Esophagus (tissue), 2 donors: ENCODE measurements around the gene NSD1. TPM values are rescaled to one million over a fixed set of nuclear protein-coding genes. Genes with fewer than 3 reads are reported as not detected.
"Not testable (repeated sequence)": the region's sequence is repeated elsewhere in the genome, so short reads cannot be mapped to it uniquely, and the experiment has no call there.

Experiments used
- H3K27ac ChIP-seq, 2 donors: one replicate each; pipeline ENCODE4 v1.5.1; 2013; ENCODE audit warnings: low read depth in 2 of 2, mild to moderate bottlenecking in 2 of 2, inconsistent platforms in 1 of 2, low read length in 1 of 2, moderate library complexity in 1 of 2
- H3K27me3 ChIP-seq, 2 donors: one replicate each; pipeline ENCODE4 v1.6.1; 2013; ENCODE audit warnings: low read length in 2 of 2, control low read depth in 1 of 2, mild to moderate bottlenecking in 1 of 2; ENCODE audit not compliant: insufficient read depth in 2 of 2, control insufficient read depth in 1 of 2
- H3K36me3 ChIP-seq, 2 donors: one replicate each; pipeline ENCODE4 v1.6.1; 2013; ENCODE audit warnings: low read length in 1 of 2; ENCODE audit not compliant: control insufficient read depth in 2 of 2, insufficient read depth in 2 of 2
- H3K4me1 ChIP-seq, 2 donors: one replicate each; pipeline ENCODE4 v1.6.1; 2013; ENCODE audit warnings: low read length in 1 of 2; ENCODE audit not compliant: control insufficient read depth in 2 of 2, insufficient read depth in 2 of 2
- H3K4me3 ChIP-seq, 2 donors: one replicate each; pipeline ENCODE4 v1.5.1; 2013; ENCODE audit warnings: low read length in 2 of 2, mild to moderate bottlenecking in 2 of 2, low read depth in 1 of 2, moderate library complexity in 1 of 2
- H3K9me3 ChIP-seq, 2 donors: one replicate each; pipeline ENCODE4 v1.6.1; 2013; ENCODE audit warnings: mild to moderate bottlenecking in 2 of 2, low read depth in 1 of 2, low read length in 1 of 2, moderate library complexity in 1 of 2; ENCODE audit not compliant: control insufficient read depth in 2 of 2, insufficient read depth in 1 of 2
- WGBS, 2 donors: extraction: QIAGEN DNeasy Blood & Tissue Kit; methylation state at CpG; one replicate each; pipeline ENCODE4 v1.1.7; 2013; 5-methylcytosine and 5-hydroxymethylcytosine counted together
- polyA plus RNA-seq, 2 donors: library from polyadenylated mRNA; stranded (reverse); fragments of 200-250 nt; gene quantifications; one replicate each; pipeline ENCODE4 v1.2.3, GENCODE V29; 2013
- donor health status: healthy with polysubstance abuse.
- donor health status: Bipolar disorder and iron deficiency.

NSD1 gene
- polyA plus RNA-seq, 2 donors = 7.4 to 8.7 TPM

- Histone ChIP-seq H3K27me3 (no peaks in the 10 kb centered on the region), H3K9me3 (no peaks in the 10 kb centered on the region), H3K27ac (no peak overlapping the region), H3K36me3 (peaks cover 0 to 3% of the 10 kb centered on the region in 2 donors), H3K4me1 (no peaks in the 10 kb centered on the region), H3K4me3 (no peak overlapping the region)
- WGBS, 2 donors = 92 to 93% methylated on average over 2 of the region's 2 CpGs
These were observed 29.9 kb downstream of the NSD1 start for GRCh38 chr5:177163500-177163899.

DNA sequence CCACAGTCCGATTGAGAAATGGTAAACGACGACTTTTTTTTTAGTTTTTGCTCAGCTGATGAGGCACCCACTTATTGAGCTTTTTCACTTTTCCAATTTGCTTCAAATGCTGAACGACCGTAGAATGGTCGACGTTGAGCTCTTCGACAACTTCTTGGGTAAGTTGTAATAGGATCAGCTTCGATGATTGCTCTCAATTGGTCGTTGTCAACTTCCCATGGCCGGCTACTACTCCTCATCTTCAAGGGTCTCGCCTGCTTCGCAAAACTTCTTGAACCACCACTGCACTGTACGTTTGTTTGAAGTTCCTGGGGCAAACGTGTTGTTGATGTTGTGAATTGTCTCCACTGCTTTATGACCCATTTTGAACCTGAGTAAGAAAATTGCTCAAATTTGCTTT, 35.7 kb downstream of the NSD1 start:
- Histone ChIP-seq H3K9me3 (no peaks in the 10 kb centered on the region), H3K36me3 (peaks cover 0 to 5% of the 10 kb centered on the region in 2 donors), H3K4me1 (no peaks in the 10 kb centered on the region), H3K4me3 (no peak overlapping the region), H3K27me3 (no peaks in the 10 kb centered on the region), H3K27ac (no peak overlapping the region)
- 94% methylated on average over 15 of the region's 15 CpGs for WGBS, 2 donors

- Histone ChIP-seq H3K9me3 (no peaks in the 10 kb centered on the region), H3K4me1 (no peaks in the 10 kb centered on the region), H3K4me3 (no peak overlapping the region), H3K27me3 (no peaks in the 10 kb centered on the region), H3K36me3 (peaks cover 0 to 3% of the 10 kb centered on the region in 2 donors), H3K27ac (no peak overlapping the region)
- 76 to 81% methylated on average over 2 of the region's 2 CpGs for WGBS, 2 donors
These were observed 38.4 kb downstream of the NSD1 start for GRCh38 chr5:177171961-177172360.

GRCh38 chr5:177175336-177175735, 41.8 kb downstream of the NSD1 start:
- H3K4me3 ChIP-seq = no peak overlapping the region
- no peak overlapping the region for H3K27ac ChIP-seq
- H3K9me3 ChIP-seq = no peaks in the 10 kb centered on the region
- no peaks in the 10 kb centered on the region for H3K27me3 ChIP-seq
- no peaks in the 10 kb centered on the region for H3K36me3 ChIP-seq
- 90% methylated on average over 4 of the region's 4 CpGs for WGBS, 2 donors
- H3K4me1 ChIP-seq = no peaks in the 10 kb centered on the region

DNA sequence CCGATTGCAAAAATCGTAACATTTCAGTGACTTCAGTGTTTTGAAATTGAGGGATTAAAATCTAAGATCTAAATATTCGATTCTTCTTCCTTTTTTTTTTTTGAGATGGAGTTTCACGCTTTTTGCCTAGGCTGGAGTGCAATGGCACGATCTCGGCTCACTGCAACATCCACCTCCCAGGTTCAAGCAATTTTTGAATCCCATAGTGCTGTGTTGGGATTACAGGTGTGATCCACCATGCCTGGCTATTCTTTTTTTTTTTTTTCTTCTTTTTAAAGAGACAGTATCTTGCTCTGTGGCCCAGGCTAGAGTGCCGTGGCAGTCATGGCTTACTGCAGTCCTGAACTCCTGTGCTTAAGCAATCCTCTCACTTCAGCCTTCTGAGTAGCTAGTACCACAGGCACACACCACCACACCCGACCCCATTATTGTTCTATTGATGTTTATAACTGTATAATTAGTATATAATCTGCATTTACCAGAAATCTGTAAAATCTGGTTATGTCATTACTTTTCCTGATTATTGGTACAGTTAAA, 42.7 kb downstream of the NSD1 start:
- Histone ChIP-seq H3K4me3 (no peak overlapping the region), H3K9me3 (no peaks in the 10 kb centered on the region), H3K4me1 (no peaks in the 10 kb centered on the region), H3K36me3 (no peaks in the 10 kb centered on the region), H3K27me3 (no peaks in the 10 kb centered on the region), H3K27ac (no peak overlapping the region)
- WGBS, 2 donors = 80% methylated on average over 8 of the region's 8 CpGs

DNA sequence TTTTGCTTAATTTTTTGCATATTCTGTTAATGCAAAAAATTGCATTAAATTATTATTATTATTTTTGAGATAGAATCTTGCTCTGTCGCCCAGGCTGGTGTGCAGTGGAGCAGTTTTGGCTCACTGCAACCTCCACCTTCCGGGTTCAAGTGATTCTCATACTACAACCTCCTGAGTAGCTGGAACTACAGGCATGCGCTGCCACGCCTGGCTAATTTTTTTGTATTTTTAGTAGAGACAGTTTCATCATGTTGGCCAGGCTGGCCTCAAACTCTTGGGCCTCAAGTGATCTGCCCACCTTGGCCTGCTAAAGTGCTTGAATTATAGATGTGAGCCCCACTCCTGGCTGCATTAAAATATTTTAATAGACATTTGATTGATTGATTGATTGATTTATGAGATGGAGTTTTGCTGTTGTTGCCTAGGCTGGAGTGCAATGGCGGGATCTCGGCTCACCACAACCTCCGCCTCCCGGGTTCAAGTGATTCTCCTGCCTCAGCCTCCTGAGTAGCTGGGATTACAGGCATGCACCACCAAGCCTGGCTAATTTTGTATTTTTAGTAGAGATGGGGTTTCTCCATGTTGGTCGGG, 44.4 kb downstream of the NSD1 start:
- not testable (repeated sequence) for H3K4me1 ChIP-seq, H3K4me3 ChIP-seq, H3K27me3 ChIP-seq, H3K36me3 ChIP-seq, H3K9me3 ChIP-seq, H3K27ac ChIP-seq
- 94% methylated on average over 9 of the region's 9 CpGs for WGBS, 2 donors

DNA sequence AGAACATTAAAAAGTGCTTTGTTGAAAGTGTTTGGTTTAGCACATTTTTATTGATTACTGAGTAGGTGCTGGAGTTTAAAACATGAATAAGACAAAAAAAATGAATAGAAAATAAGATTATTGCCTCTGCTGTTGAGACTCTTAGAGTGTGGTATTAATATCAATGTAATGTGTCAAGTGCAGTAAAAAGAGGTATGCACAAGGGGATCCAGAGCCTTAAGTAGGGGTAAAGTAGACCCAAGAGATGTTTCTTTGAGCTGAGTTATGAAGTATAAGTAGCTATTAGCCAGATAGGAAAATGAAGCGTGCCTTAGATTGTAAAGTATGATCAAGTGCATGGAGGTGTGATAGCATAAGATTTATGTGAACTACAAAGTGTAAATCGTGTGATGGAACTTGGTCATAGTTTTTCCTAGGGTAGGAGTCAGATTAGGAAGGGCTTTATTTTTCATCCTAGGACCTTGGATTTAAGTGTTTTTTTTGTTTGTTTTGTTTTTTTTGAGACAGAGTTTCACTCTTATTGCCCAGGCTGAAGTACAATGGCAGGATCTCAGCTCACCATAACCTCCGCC, 45.2 kb downstream of the NSD1 start:
- Histone ChIP-seq H3K36me3 (no peaks in the 10 kb centered on the region), H3K4me3 (no peak overlapping the region), H3K9me3 (no peaks in the 10 kb centered on the region), H3K4me1 (no peaks in the 10 kb centered on the region), H3K27ac (no peak overlapping the region), H3K27me3 (no peaks in the 10 kb centered on the region)
- 91 to 92% methylated on average over 3 of the region's 3 CpGs for WGBS, 2 donors

DNA sequence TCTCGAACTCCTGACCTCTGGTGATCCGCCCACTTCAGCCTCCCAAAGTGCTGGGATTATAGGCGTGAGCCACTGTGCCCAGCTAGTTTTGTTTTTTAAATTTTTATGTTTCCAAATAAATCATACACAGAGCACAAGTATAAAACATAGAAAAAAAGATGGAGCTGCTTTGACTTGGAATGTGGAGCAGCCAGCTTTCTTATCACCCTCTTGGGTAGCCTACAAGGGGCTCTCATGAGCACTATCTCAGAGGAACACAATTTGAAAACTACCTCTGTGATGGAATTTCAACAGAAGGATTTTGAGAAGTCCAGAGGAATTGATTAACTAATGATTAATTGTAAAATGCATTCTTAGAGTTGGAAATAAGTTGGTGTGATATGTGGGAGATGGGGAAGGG, 45.9 kb downstream of the NSD1 start:
- no peaks in the 10 kb centered on the region for H3K9me3 ChIP-seq
- no peaks in the 10 kb centered on the region for H3K36me3 ChIP-seq
- no peaks in the 10 kb centered on the region for H3K4me1 ChIP-seq
- WGBS, 2 donors = 83 to 92% methylated on average over 3 of the region's 3 CpGs
- H3K4me3 ChIP-seq = no peak overlapping the region
- H3K27ac ChIP-seq = no peak overlapping the region
- no peaks in the 10 kb centered on the region for H3K27me3 ChIP-seq

DNA sequence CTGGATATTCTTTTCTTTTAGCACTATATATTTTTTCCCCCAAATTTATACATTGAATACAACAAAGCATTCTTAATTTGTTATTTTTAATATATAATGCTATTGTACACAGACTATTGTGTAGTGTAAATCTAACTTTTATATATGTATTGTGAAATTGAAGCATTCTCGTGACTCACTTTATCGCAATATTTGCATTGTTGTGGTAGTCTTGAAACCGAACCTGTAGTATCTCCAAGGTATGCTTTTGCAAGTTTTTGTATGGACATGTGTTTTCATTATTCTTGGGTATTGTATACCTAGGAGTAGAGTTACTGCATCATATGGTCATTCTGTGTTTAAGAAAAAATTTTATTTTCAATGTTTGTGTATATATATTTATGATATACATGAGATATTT, 49.6 kb downstream of the NSD1 start:
- Histone ChIP-seq H3K4me1 (no peaks in the 10 kb centered on the region), H3K9me3 (no peaks in the 10 kb centered on the region), H3K27me3 (no peaks in the 10 kb centered on the region), H3K4me3 (no peak overlapping the region), H3K27ac (no peak overlapping the region), H3K36me3 (peaks cover 0 to 2% of the 10 kb centered on the region in 2 donors)
- WGBS, 2 donors = 87 to 88% methylated on average over 3 of the region's 3 CpGs

DNA sequence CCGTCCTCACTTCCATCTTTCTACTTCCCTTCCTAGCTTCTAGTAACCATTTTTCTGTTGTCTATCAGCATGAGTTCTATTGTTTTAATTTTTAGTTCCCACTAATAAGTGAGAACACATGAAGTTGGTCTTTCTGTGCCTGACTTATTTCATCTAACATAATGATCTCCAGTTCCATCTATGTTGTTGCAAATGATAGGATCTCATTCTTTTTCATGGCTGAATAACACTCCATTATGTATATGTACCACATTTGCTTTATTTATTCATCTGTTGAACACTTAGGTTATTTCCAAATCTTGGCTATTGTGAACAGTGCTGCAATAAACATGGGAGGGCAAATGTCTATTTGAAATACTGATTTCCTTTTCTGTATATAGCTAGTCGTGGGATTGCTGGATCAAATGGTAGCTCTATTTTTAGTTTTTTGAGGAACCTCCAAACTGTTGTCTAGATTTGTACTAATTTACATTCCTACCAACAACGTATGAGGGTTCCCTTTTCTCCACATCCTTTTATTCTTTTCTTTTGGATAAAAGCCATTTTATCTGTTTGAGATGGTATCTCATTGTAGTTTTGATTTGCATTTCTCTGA, 50.3 kb downstream of the NSD1 start:
- Histone ChIP-seq H3K4me3 (no peak overlapping the region), H3K4me1 (no peaks in the 10 kb centered on the region), H3K9me3 (no peaks in the 10 kb centered on the region), H3K36me3 (peaks cover 0 to 2% of the 10 kb centered on the region in 2 donors), H3K27me3 (no peaks in the 10 kb centered on the region), H3K27ac (no peak overlapping the region)
- WGBS, 2 donors = 58 to 69% methylated on average over 3 of the region's 3 CpGs
